GM18502 (cell line): Measurements from ENCODE around the gene ELL.

Experiments used
- ATAC-seq: cut with Tn5 transposase; IDR thresholded peaks from one replicate; pipeline ENCODE4 v1.9.1; 2021; ENCODE audit warnings: mild to moderate bottlenecking; ENCODE audit not compliant: unreplicated experiment, poor library complexity

The ELL gene

GRCh38 chr19:18427080-18427742 lies 94.7 kb downstream of the ELL start:
- no peak for ATAC-seq

- ATAC-seq, result no peak
Measured at GRCh38 chr19:18426416-18426767, 95.5 kb downstream of the ELL start.

- ATAC-seq, result no peak
Measured at GRCh38 chr19:18425515-18426415, 96.1 kb downstream of the ELL start.

GRCh38 chr19:18424890-18425514 lies 96.9 kb downstream of the ELL start:
- no peak for ATAC-seq

- ATAC-seq, result no peak
Measured at GRCh38 chr19:18424122-18424889, 97.6 kb downstream of the ELL start.

GRCh38 chr19:18423258-18424020 lies 98.4 kb downstream of the ELL start:
- no peak for ATAC-seq

- no peak for ATAC-seq
Measured at GRCh38 chr19:18422530-18423191, 99.2 kb downstream of the ELL start.

GRCh38 chr19:18421371-18421959 lies 100.4 kb downstream of the ELL start:
- ATAC-seq, result no peak

- ATAC-seq, result no peak
Measured at GRCh38 chr19:18420930-18421329, 100.9 kb downstream of the ELL start.

GRCh38 chr19:18419699-18420460 lies 102.0 kb downstream of the ELL start:
- ATAC-seq, result no peak

GRCh38 chr19:18419195-18419698 lies 102.6 kb downstream of the ELL start, which contains the start of gene SSBP4:
Gene SSBP4 (plus strand): TSS chr19:18419398. CDS start chr19:18419649, 251 bp downstream.
- peak; percentile 44 for ATAC-seq

GRCh38 chr19:18418483-18419194 lies 103.2 kb downstream of the ELL start:
- no peak for ATAC-seq

- no peak for ATAC-seq
Measured at GRCh38 chr19:18418029-18418482, 103.8 kb downstream of the ELL start.

- no peak for ATAC-seq
Measured at GRCh38 chr19:18417250-18418028, 104.4 kb downstream of the ELL start.

GRCh38 chr19:18416778-18417249 lies 105.1 kb downstream of the ELL start:
- no peak for ATAC-seq

GRCh38 chr19:18415178-18415867 lies 106.5 kb downstream of the ELL start:
- no peak for ATAC-seq
